Nephron (organoid): ENCODE data around the gene LHX8.
A peak's percentile ranks its signal among the peaks of the same experiment; 100 is the strongest.

Experiments
- H3K27ac Mint-ChIP-seq, 3 experiments: 2 replicates each; pipeline ENCODE4 v1.8.0; 2020; ENCODE audit warnings: mixed read lengths in 3 of 3, mild to moderate bottlenecking in 2 of 3, moderate library complexity in 1 of 3
- H3K27me3 Mint-ChIP-seq: 2 replicates; pipeline ENCODE4 v1.8.0; 2021; ENCODE audit warnings: low read depth, mild to moderate bottlenecking, moderate library complexity, mixed read lengths
- H3K36me3 Mint-ChIP-seq: 2 replicates; pipeline ENCODE4 v1.8.0; 2020; ENCODE audit warnings: low read depth, mixed read lengths
- H3K4me1 Mint-ChIP-seq: 2 replicates; pipeline ENCODE4 v1.8.0; 2020; ENCODE audit warnings: mixed read lengths
- H3K4me3 Mint-ChIP-seq, 3 experiments: 2 replicates each; pipeline ENCODE4 v1.8.0; 2020; ENCODE audit warnings: mild to moderate bottlenecking in 3 of 3, mixed read lengths in 3 of 3, moderate library complexity in 2 of 3
- H3K9me3 Mint-ChIP-seq: 2 replicates; pipeline ENCODE4 v1.8.0; 2020; ENCODE audit warnings: mixed read lengths
- TF ChIP-seq, protein P1 (sequence below), 3 experiments: fragments of 200-600 bp; sonication (generic); IDR thresholded peaks; one replicate each; pipeline ENCODE4 v1.5.0; 2021; ENCODE audit warnings: antibody characterized with exemption in 3 of 3; ENCODE audit not compliant: unreplicated experiment in 3 of 3

Gene LHX8

GRCh38 chr1:75135573-75136194, 1.5 kb downstream of the LHX8 start:
- Mint-ChIP-seq H3K36me3 (no peaks in the 10 kb centered on the region), H3K4me1 (peaks cover 41% of the 10 kb centered on the region), H3K27ac (no peak overlapping the region), H3K27me3 (peaks cover 100% of the 10 kb centered on the region), H3K9me3 (no peaks in the 10 kb centered on the region), H3K4me3 (peak overlapping the region; percentile 69 to 80 (median 77))
- TF ChIP-seq, protein P1, sequence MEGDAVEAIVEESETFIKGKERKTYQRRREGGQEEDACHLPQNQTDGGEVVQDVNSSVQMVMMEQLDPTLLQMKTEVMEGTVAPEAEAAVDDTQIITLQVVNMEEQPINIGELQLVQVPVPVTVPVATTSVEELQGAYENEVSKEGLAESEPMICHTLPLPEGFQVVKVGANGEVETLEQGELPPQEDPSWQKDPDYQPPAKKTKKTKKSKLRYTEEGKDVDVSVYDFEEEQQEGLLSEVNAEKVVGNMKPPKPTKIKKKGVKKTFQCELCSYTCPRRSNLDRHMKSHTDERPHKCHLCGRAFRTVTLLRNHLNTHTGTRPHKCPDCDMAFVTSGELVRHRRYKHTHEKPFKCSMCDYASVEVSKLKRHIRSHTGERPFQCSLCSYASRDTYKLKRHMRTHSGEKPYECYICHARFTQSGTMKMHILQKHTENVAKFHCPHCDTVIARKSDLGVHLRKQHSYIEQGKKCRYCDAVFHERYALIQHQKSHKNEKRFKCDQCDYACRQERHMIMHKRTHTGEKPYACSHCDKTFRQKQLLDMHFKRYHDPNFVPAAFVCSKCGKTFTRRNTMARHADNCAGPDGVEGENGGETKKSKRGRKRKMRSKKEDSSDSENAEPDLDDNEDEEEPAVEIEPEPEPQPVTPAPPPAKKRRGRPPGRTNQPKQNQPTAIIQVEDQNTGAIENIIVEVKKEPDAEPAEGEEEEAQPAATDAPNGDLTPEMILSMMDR (IDR thresholded peaks at IDR 0.05; ENCODE audit: unreplicated experiment in 3 of 3), result no peak

DNA sequence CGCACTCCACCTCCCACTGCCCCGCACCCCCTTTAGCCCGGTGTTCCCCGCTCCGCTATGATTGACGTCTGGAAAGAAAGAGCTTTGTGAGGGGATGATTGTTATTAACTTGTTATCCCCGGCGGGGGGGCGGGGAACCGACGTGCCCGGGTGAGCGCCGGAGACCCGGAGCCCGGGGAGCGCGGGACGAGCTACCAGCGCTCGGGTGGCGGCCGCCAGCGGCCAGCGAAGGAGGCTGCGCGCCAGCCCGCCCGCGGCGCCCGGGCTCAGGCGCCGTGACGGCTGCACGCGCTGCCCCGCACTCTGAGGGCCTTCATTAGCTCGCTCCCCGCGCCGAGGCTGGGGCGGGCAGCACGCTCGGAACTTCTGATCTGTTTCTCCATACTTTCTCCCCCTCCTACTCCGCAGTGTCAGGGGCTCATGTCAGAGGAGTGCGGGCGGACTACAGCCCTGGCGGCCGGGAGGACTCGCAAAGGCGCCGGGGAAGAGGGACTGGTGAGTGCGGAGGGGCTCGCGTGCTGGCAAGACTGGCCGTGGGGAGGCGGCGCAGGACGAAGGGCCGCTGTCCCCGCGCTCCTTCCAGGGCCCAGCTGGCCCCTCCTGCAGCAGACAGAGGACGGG, 2.1 kb downstream of the LHX8 start:
- no peak overlapping the region for H3K27ac Mint-ChIP-seq
- no peaks in the 10 kb centered on the region for H3K9me3 Mint-ChIP-seq
- H3K36me3 Mint-ChIP-seq, result no peaks in the 10 kb centered on the region
- TF ChIP-seq, protein P1 (IDR thresholded peaks at IDR 0.05; ENCODE audit: unreplicated experiment in 3 of 3), result no peak
- peak overlapping the region; percentile 62 to 77 (median 70) for H3K4me3 Mint-ChIP-seq
- H3K27me3 Mint-ChIP-seq, result peaks cover 100% of the 10 kb centered on the region
- H3K4me1 Mint-ChIP-seq, result peaks cover 36% of the 10 kb centered on the region

DNA sequence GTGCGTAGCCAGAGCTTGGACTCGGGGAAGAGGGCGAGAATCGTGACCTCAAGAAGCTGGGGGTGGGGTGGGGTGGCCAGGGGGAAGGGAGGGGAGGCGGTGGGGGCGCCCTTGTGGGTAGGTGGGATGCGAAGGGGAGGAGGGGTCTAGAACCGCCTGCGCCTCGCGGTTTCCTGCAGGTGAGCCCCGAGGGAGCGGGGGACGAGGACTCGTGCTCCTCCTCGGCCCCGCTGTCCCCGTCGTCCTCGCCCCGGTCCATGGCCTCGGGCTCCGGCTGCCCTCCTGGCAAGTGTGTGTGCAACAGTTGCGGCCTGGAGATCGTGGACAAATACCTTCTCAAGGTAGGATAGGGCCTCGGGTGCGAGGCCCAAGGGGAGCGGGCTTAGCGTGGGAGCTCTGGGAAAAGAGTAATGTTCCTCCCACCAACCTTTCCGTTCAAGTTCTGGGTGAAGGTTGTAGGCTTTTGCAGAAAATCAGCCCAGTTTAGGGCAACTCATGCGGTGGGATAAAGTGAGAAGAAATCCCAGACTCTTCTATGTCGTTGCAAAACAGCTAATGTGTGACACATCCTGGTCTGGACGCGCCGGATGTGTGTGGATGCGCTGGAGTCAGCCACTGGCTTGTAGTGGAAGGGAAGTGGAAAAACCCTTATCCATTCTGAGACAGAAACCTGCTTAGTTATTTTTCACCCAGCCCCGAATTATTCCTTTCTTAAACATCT, 2.9 kb downstream of the LHX8 start:
- Mint-ChIP-seq H3K9me3 (no peaks in the 10 kb centered on the region), H3K27me3 (peaks cover 100% of the 10 kb centered on the region), H3K27ac (no peak overlapping the region), H3K36me3 (no peaks in the 10 kb centered on the region), H3K4me1 (peaks cover 34% of the 10 kb centered on the region), H3K4me3 (peak overlapping the region; percentile 29 to 70 (median 45))
- TF ChIP-seq, protein P1 (IDR thresholded peaks at IDR 0.05; ENCODE audit: unreplicated experiment in 3 of 3), result no peak

DNA sequence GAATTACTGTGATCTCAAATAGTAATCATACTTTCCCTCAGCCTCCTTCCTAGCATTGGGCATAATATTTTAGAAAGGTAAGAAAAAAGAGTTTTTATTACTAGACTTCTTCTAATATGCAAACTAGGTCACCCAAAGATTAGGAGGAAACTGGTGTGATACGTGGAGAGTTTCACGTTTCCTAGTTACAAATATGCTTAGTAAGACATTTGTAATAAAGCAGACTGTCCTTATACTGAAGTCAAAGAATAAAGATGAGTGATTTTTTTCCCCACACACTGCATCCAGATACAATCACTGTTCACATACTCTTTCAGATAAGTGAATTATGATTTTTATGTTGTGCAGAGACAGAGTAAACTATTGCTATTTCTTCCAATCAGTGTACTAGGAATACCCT, 17.9 kb downstream of the LHX8 start:
- TF ChIP-seq, protein P1 (IDR thresholded peaks at IDR 0.05; ENCODE audit: unreplicated experiment in 3 of 3), result no peak
- Mint-ChIP-seq H3K9me3 (no peaks in the 10 kb centered on the region), H3K27ac (no peak overlapping the region), H3K4me3 (no peak overlapping the region), H3K36me3 (no peaks in the 10 kb centered on the region), H3K4me1 (no peaks in the 10 kb centered on the region), H3K27me3 (peaks cover 36% of the 10 kb centered on the region)

DNA sequence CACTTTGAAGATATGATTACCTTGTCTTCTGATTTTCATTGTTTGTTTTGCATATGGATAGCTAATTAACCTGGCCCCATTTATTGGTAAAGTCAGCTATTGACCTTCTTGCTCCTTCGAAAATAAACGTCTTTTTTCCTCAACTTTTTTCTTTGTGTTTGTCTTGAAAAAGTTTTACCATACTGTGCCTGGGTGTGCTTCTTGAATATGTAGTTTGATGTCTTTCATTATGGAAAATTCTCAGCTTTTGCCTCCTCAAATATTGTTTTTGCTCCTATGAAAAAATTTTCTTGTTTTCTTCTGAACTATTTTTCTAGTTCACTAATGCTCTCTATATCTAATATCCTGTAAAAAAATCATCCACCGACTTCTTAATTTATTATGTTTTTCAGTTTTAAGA, 25.0 kb downstream of the LHX8 start:
- Mint-ChIP-seq H3K36me3 (no peaks in the 10 kb centered on the region), H3K27ac (no peak overlapping the region), H3K9me3 (no peaks in the 10 kb centered on the region), H3K4me1 (no peaks in the 10 kb centered on the region), H3K4me3 (no peak overlapping the region), H3K27me3 (peaks cover 3% of the 10 kb centered on the region)
- TF ChIP-seq, protein P1 (IDR thresholded peaks at IDR 0.05; ENCODE audit: unreplicated experiment in 3 of 3), result no peak
